Endodermal cell (in vitro differentiated cells): ENCODE data around the gene ARRDC1. TPM values are rescaled to one million over a fixed set of nuclear protein-coding genes. Genes with fewer than 3 reads are reported as not detected.

Experiments used
- DNase-seq: peaks from one replicate; pipeline ENCODE4 v3.0.0-alpha.2; 2017
- H3K27ac ChIP-seq: 2 replicates; pipeline ENCODE4 v1.5.1; 2013; ENCODE audit warnings: mild to moderate bottlenecking, low read depth, low read length, moderate library complexity
- H3K27me3 ChIP-seq: 2 replicates; pipeline ENCODE4 v1.6.1; 2013; ENCODE audit warnings: mild to moderate bottlenecking, low read length, moderate library complexity; ENCODE audit not compliant: insufficient read depth, control insufficient read depth, poor library complexity, severe bottlenecking
- H3K36me3 ChIP-seq: 2 replicates; pipeline ENCODE4 v1.7.0; 2013; ENCODE audit warnings: mild to moderate bottlenecking, low read length, moderate library complexity; ENCODE audit not compliant: control insufficient read depth, insufficient read depth
- H3K4me1 ChIP-seq: one replicate; pipeline ENCODE4 v1.7.0; 2013; ENCODE audit warnings: low read length; ENCODE audit not compliant: control insufficient read depth, insufficient read depth
- H3K4me3 ChIP-seq: 2 replicates; pipeline ENCODE4 v1.5.1; 2013; ENCODE audit warnings: mild to moderate bottlenecking, low read length, moderate library complexity
- H3K9ac ChIP-seq: 2 replicates; pipeline ENCODE4 v1.6.1; 2013; ENCODE audit warnings: mild to moderate bottlenecking, low read length, moderate library complexity; ENCODE audit not compliant: poor library complexity, severe bottlenecking; ENCODE audit errors: extremely low read depth
- H3K9me3 ChIP-seq: 2 replicates; pipeline ENCODE4 v1.6.1; 2013; ENCODE audit warnings: mild to moderate bottlenecking, low read length, moderate library complexity; ENCODE audit not compliant: control insufficient read depth
- H3K27ac Mint-ChIP-seq: 2 replicates; pipeline ENCODE4 v1.8.0; 2020; ENCODE audit warnings: mixed read lengths
- H3K27me3 Mint-ChIP-seq: 2 replicates; pipeline ENCODE4 v1.8.0; 2021; ENCODE audit warnings: mild to moderate bottlenecking, mixed read lengths; ENCODE audit not compliant: insufficient read depth
- H3K36me3 Mint-ChIP-seq: 2 replicates; pipeline ENCODE4 v1.8.0; 2020; ENCODE audit warnings: low read depth, mixed read lengths
- H3K4me1 Mint-ChIP-seq: 2 replicates; pipeline ENCODE4 v1.8.0; 2020; ENCODE audit warnings: mixed read lengths
- H3K4me3 Mint-ChIP-seq: 2 replicates; pipeline ENCODE4 v1.8.0; 2020; ENCODE audit warnings: mild to moderate bottlenecking, moderate library complexity, mixed read lengths
- H3K9me3 Mint-ChIP-seq: 2 replicates; pipeline ENCODE4 v1.8.0; 2020; ENCODE audit warnings: mild to moderate bottlenecking, mixed read lengths
- WGBS, 2 experiments: methylation state at CpG; one replicate each; pipeline versions ENCODE4 v1.1.5 to v1.1.7; 2013; ENCODE audit warnings: missing lambda C conversion rate in 2 of 2, mixed read lengths in 1 of 2; ENCODE audit not compliant: insufficient coverage in 1 of 2, insufficient read length in 1 of 2; 5-methylcytosine and 5-hydroxymethylcytosine counted together
- total RNA-seq, 2 donors: library from RNA; stranded (reverse); fragmentation: NEBNext Ultra II Directional in 1 of 2; extraction: Animal tissue kit (Norgen Biotek cat#: 25700) in 1 of 2; gene quantifications; 2 replicates in 1 of 2; 3 replicates in 1 of 2; pipeline ENCODE4 v1.2.1, GENCODE V29; 2021
- TF ChIP-seq, protein P1 (sequence below): fragments of 200-600 bp; sonication (generic); conservative IDR thresholded peaks from 2 replicates; pipeline ENCODE4 v1.5.0; 2021; ENCODE audit warnings: antibody characterized with exemption, mild to moderate bottlenecking

Gene ARRDC1
- total RNA-seq, 2 donors from 2014 or later, result 41.5 to 46.2 TPM

DNA sequence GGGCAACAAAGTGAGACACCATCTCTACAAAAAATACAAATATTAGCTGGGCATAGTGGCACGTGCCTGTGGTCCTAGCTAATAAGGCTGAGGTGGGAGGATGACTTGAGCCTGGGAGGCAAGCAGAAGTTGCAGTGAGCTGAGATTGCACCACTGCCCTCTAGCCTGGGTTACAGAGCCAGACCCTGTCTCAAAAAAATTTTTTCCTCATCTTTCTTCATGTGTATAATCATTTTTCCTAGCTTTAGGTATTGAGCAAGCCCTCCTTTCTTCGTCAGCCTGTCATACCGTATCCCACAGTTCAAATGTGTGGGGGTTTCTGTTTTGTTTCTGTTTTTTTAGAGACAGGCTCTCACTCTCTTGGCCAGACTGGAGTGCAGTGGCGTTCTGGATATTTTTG lies 54.7 kb downstream of the ARRDC1 start:
- Mint-ChIP-seq H3K9me3 (no peaks in the 10 kb centered on the region), H3K27ac (no peak overlapping the region), H3K4me3 (no peak overlapping the region), H3K27me3 (no peaks in the 10 kb centered on the region), H3K36me3 (peaks cover 20% of the 10 kb centered on the region), H3K4me1 (peaks cover 19% of the 10 kb centered on the region)
- TF ChIP-seq, protein P1, sequence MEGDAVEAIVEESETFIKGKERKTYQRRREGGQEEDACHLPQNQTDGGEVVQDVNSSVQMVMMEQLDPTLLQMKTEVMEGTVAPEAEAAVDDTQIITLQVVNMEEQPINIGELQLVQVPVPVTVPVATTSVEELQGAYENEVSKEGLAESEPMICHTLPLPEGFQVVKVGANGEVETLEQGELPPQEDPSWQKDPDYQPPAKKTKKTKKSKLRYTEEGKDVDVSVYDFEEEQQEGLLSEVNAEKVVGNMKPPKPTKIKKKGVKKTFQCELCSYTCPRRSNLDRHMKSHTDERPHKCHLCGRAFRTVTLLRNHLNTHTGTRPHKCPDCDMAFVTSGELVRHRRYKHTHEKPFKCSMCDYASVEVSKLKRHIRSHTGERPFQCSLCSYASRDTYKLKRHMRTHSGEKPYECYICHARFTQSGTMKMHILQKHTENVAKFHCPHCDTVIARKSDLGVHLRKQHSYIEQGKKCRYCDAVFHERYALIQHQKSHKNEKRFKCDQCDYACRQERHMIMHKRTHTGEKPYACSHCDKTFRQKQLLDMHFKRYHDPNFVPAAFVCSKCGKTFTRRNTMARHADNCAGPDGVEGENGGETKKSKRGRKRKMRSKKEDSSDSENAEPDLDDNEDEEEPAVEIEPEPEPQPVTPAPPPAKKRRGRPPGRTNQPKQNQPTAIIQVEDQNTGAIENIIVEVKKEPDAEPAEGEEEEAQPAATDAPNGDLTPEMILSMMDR, result no peak
- no peak overlapping the region for H3K9ac ChIP-seq
- WGBS, 2 experiments, result 94 to 97% methylated on average over 2 to 4 of the region's 4 CpGs
- peaks cover 7% of the 10 kb centered on the region for H3K36me3 ChIP-seq
- no peaks in the 10 kb centered on the region for H3K27me3 ChIP-seq
- no peak overlapping the region for H3K27ac ChIP-seq
- DNase-seq, result no peak
- H3K9me3 ChIP-seq, result no peaks in the 10 kb centered on the region
- no peak overlapping the region for H3K4me3 ChIP-seq
- H3K4me1 ChIP-seq, result no peaks in the 10 kb centered on the region

DNA sequence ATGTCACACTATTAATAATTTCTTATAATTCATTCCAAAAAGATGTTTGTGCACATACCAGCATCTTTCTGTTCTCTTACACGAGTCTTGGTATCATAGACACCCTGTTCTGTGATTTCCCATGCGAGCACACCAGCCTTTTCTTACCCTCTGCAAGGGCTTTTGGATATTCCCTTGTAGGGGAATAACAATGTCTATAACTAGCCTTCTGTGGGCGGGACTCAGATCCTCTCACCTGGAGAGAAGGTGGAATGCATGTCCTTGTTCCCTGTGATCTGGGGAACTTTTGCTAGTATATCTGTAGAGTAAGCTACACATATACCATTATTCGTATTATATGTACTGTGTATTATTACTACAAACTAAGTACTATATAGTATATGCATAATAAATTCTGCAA lies 58.1 kb downstream of the ARRDC1 start:
- no peak overlapping the region for H3K4me3 Mint-ChIP-seq
- H3K27ac Mint-ChIP-seq, result no peak overlapping the region
- Histone ChIP-seq H3K4me3 (no peak overlapping the region), H3K9me3 (no peaks in the 10 kb centered on the region), H3K9ac (no peak overlapping the region), H3K27me3 (no peaks in the 10 kb centered on the region), H3K36me3 (no peaks in the 10 kb centered on the region), H3K27ac (no peak overlapping the region), H3K4me1 (peaks cover 22% of the 10 kb centered on the region)
- H3K9me3 Mint-ChIP-seq, result no peaks in the 10 kb centered on the region
- peaks cover 47% of the 10 kb centered on the region for H3K4me1 Mint-ChIP-seq
- DNase-seq, result no peak
- H3K27me3 Mint-ChIP-seq, result no peaks in the 10 kb centered on the region
- TF ChIP-seq, protein P1, result no peak
- WGBS, 2 experiments, result 81 to 94% methylated on average over 2 to 3 of the region's 4 CpGs
- peaks cover 13% of the 10 kb centered on the region for H3K36me3 Mint-ChIP-seq

DNA sequence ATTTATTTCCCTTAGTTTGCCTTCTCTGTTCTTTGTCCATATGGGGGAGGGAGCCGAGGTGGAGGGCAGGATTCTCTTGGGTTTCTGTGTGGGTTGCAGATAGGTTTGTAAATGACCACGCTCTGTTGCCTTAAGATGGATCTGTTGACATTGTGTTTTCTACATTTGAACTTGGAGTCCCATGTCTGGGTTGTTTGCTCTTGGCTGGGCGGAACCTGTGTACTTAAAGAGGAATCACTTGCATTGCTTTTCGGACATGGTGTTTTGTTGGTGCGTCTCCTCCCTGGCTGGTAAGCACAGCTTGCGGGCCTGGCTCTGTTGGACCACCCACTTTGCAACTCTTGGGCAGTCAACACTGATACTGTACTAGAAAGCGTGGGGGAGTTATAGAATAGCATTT lies 59.2 kb downstream of the ARRDC1 start:
- peaks cover 4% of the 10 kb centered on the region for H3K36me3 ChIP-seq
- peaks cover 53% of the 10 kb centered on the region for H3K4me1 Mint-ChIP-seq
- H3K27ac Mint-ChIP-seq, result peak overlapping the region; percentile 67
- no peaks in the 10 kb centered on the region for H3K27me3 Mint-ChIP-seq
- no peak overlapping the region for H3K9ac ChIP-seq
- no peaks in the 10 kb centered on the region for H3K9me3 Mint-ChIP-seq
- 78 to 94% methylated on average over 6 to 7 of the region's 7 CpGs for WGBS, 2 experiments
- no peaks in the 10 kb centered on the region for H3K27me3 ChIP-seq
- peak overlapping the region; percentile 49 for H3K27ac ChIP-seq
- H3K4me3 Mint-ChIP-seq, result no peak overlapping the region
- peaks cover 22% of the 10 kb centered on the region for H3K4me1 ChIP-seq
- no peak for DNase-seq
- H3K36me3 Mint-ChIP-seq, result peaks cover 23% of the 10 kb centered on the region
- no peaks in the 10 kb centered on the region for H3K9me3 ChIP-seq
- TF ChIP-seq, protein P1, result no peak
- no peak overlapping the region for H3K4me3 ChIP-seq

Other genes with a start within 250 kb of the ARRDC1 start
- 10 to 100 TPM; 15.5 to 31.0 TPM for gene EXD3, start 182.5 kb upstream of the ARRDC1 start, total RNA-seq
- 1 to 10 TPM; 5.0 to 5.9 TPM for gene NOXA1, start 182.3 kb upstream of the ARRDC1 start, total RNA-seq
- gene ENTPD8, start 164.3 kb upstream of the ARRDC1 start, total RNA-seq, result under 1 TPM; 0.33 to 0.75 TPM
- 10 to 100 TPM; 58.9 to 66.0 TPM for gene NSMF, start 146.4 kb upstream of the ARRDC1 start, total RNA-seq
- gene PNPLA7, start 55.3 kb upstream of the ARRDC1 start, total RNA-seq, result 1 to 10 TPM; 2.0 to 2.4 TPM
- 10 to 100 TPM; 43.7 to 49.6 TPM for gene MRPL41, start 53.8 kb upstream of the ARRDC1 start, total RNA-seq
- gene DPH7, start 26.8 kb upstream of the ARRDC1 start, total RNA-seq, result 10 to 100 TPM; 48.9 to 50.4 TPM
- 10 to 100 TPM; 47.8 to 51.0 TPM for gene ZMYND19, start 15.2 kb upstream of the ARRDC1 start, total RNA-seq
- 100 to 1,000 TPM; 137 to 139 TPM for gene EHMT1, start 13.3 kb downstream of the ARRDC1 start, total RNA-seq